ENCODE results near the gene ZNF598. TPM values are rescaled to one million over a fixed set of nuclear protein-coding genes. Genes with fewer than 3 reads are reported as not detected.
A peak's percentile ranks its signal among the peaks of the same experiment; 100 is the strongest.

ZNF598 gene
- total RNA-seq, 1 donor from 2014 or later: 46.1 TPM

- no peaks in the 10 kb centered on the region for H3K4me1 Mint-ChIP-seq (ENCODE audit: unreplicated experiment)
- H3K36me3 Mint-ChIP-seq: peaks cover 7% of the 10 kb centered on the region
- no peak overlapping the region for H3K4me3 Mint-ChIP-seq
- no peak for DNase-seq (ENCODE audit: extremely low spot score, unreplicated experiment)
- no peaks in the 10 kb centered on the region for H3K9me3 Mint-ChIP-seq
- TF ChIP-seq CTCF (conservative IDR thresholded peaks at IDR 0.05): no peak
- H3K27me3 Mint-ChIP-seq: peaks cover 32% of the 10 kb centered on the region
- H3K27ac Mint-ChIP-seq: no peak overlapping the region
Measured at GRCh38 chr16:1992704-1993317, 16.8 kb downstream of the ZNF598 start.

GRCh38 chr16:1991948-1992703, 17.5 kb downstream of the ZNF598 start:
- Mint-ChIP-seq H3K4me1 (ENCODE audit: unreplicated experiment) (no peaks in the 10 kb centered on the region), H3K9me3 (no peaks in the 10 kb centered on the region), H3K27me3 (peaks cover 32% of the 10 kb centered on the region), H3K4me3 (no peak overlapping the region), H3K27ac (no peak overlapping the region), H3K36me3 (peaks cover 4% of the 10 kb centered on the region)
- TF ChIP-seq CTCF (conservative IDR thresholded peaks at IDR 0.05): no peak
- no peak for DNase-seq (ENCODE audit: extremely low spot score, unreplicated experiment)

- H3K27me3 Mint-ChIP-seq: peaks cover 32% of the 10 kb centered on the region
- no peak for TF ChIP-seq CTCF (conservative IDR thresholded peaks at IDR 0.05)
Measured at GRCh38 chr16:1991588-1991947, 18.1 kb downstream of the ZNF598 start.

GRCh38 chr16:1991135-1991551, 18.5 kb downstream of the ZNF598 start:
- no peak for DNase-seq (ENCODE audit: extremely low spot score, unreplicated experiment)
- H3K27me3 Mint-ChIP-seq: peaks cover 32% of the 10 kb centered on the region
- peaks cover 4% of the 10 kb centered on the region for H3K36me3 Mint-ChIP-seq
- no peaks in the 10 kb centered on the region for H3K4me1 Mint-ChIP-seq (ENCODE audit: unreplicated experiment)
- no peak overlapping the region for H3K27ac Mint-ChIP-seq
- no peak for TF ChIP-seq CTCF (conservative IDR thresholded peaks at IDR 0.05)
- peak overlapping the region; percentile 62 for H3K4me3 Mint-ChIP-seq
- no peaks in the 10 kb centered on the region for H3K9me3 Mint-ChIP-seq

More at GRCh38 chr16:1991588-1991947, 18.1 kb downstream of the ZNF598 start:
- no peak overlapping the region for H3K27ac Mint-ChIP-seq
- no peaks in the 10 kb centered on the region for H3K9me3 Mint-ChIP-seq
- DNase-seq (ENCODE audit: extremely low spot score, unreplicated experiment): no peak
- peaks cover 4% of the 10 kb centered on the region for H3K36me3 Mint-ChIP-seq
- H3K4me3 Mint-ChIP-seq: peak overlapping the region; percentile 62
- H3K4me1 Mint-ChIP-seq (ENCODE audit: unreplicated experiment): no peaks in the 10 kb centered on the region

GRCh38 chr16:1990351-1991134, 19.1 kb downstream of the ZNF598 start:
- Mint-ChIP-seq H3K4me3 (peak overlapping the region; percentile 65), H3K9me3 (no peaks in the 10 kb centered on the region), H3K27ac (no peak overlapping the region), H3K36me3 (peaks cover 4% of the 10 kb centered on the region), H3K27me3 (peaks cover 32% of the 10 kb centered on the region), H3K4me1 (ENCODE audit: unreplicated experiment) (no peaks in the 10 kb centered on the region)
- no peak for DNase-seq (ENCODE audit: extremely low spot score, unreplicated experiment)
- no peak for TF ChIP-seq CTCF (conservative IDR thresholded peaks at IDR 0.05)
